Mononuclear cell (primary cell): Measurements from ENCODE around the gene TBC1D2B. TPM values are rescaled to one million over a fixed set of nuclear protein-coding genes. Genes with fewer than 3 reads are reported as not detected.
"Not testable (repeated sequence)": the region's sequence is repeated elsewhere in the genome, so short reads cannot be mapped to it uniquely, and the experiment has no call there.

Source experiments
- H3K27me3 ChIP-seq: 2 replicates; pipeline ENCODE4 v1.6.0; 2011; ENCODE audit warnings: low read length, control low read depth; ENCODE audit not compliant: insufficient read depth
- H3K4me1 ChIP-seq: 2 replicates; pipeline ENCODE4 v1.5.1; 2011; ENCODE audit warnings: mild to moderate bottlenecking, low read length, control low read depth; ENCODE audit not compliant: insufficient read depth
- H3K4me3 ChIP-seq: 2 replicates; pipeline ENCODE4 v1.5.1; 2011; ENCODE audit warnings: mild to moderate bottlenecking, low read length, moderate library complexity
- H3K9me3 ChIP-seq: 2 replicates; pipeline ENCODE4 v1.5.1; 2011; ENCODE audit warnings: low read depth, mild to moderate bottlenecking, control low read depth, low read length
- total RNA-seq: library from RNA; depleted of rRNA; stranded (reverse); fragments of >200 nt; gene quantifications from one replicate; pipeline ENCODE4 v1.2.3, GENCODE V29; 2012

TBC1D2B gene
- total RNA-seq, 1 donor, result 38.1 TPM

- Histone ChIP-seq H3K9me3 (no peaks in the 10 kb centered on the region), H3K4me3 (no peak overlapping the region), H3K4me1 (peaks cover 3% of the 10 kb centered on the region), H3K27me3 (no peaks in the 10 kb centered on the region)
These were observed 73.2 kb downstream of the TBC1D2B start for GRCh38 chr15:78004222-78004727.

GRCh38 chr15:78003539-78004008 lies 73.9 kb downstream of the TBC1D2B start:
- no peaks in the 10 kb centered on the region for H3K9me3 ChIP-seq

GRCh38 chr15:78002996-78003395 lies 74.5 kb downstream of the TBC1D2B start:
- H3K4me3 ChIP-seq, result no peak overlapping the region
- peaks cover 3% of the 10 kb centered on the region for H3K4me1 ChIP-seq
- no peaks in the 10 kb centered on the region for H3K9me3 ChIP-seq
- H3K27me3 ChIP-seq, result no peaks in the 10 kb centered on the region

More at GRCh38 chr15:78003539-78004008, 73.9 kb downstream of the TBC1D2B start:
- Histone ChIP-seq H3K27me3 (no peaks in the 10 kb centered on the region), H3K4me1 (peaks cover 3% of the 10 kb centered on the region), H3K4me3 (no peak overlapping the region)

GRCh38 chr15:78001656-78002055 lies 75.9 kb downstream of the TBC1D2B start:
- H3K9me3 ChIP-seq, result no peaks in the 10 kb centered on the region
- H3K4me3 ChIP-seq, result no peak overlapping the region
- H3K4me1 ChIP-seq, result peaks cover 3% of the 10 kb centered on the region
- H3K27me3 ChIP-seq, result no peaks in the 10 kb centered on the region

GRCh38 chr15:78000927-78001249 lies 76.6 kb downstream of the TBC1D2B start:
- Histone ChIP-seq H3K27me3 (no peaks in the 10 kb centered on the region), H3K9me3 (no peaks in the 10 kb centered on the region), H3K4me3 (no peak overlapping the region), H3K4me1 (no peaks in the 10 kb centered on the region)

- H3K4me3 ChIP-seq, result no peak overlapping the region
- H3K9me3 ChIP-seq, result no peaks in the 10 kb centered on the region
- H3K4me1 ChIP-seq, result no peaks in the 10 kb centered on the region
- no peaks in the 10 kb centered on the region for H3K27me3 ChIP-seq
These were observed 77.2 kb downstream of the TBC1D2B start for GRCh38 chr15:78000091-78000926.

- Histone ChIP-seq H3K27me3 (no peaks in the 10 kb centered on the region), H3K9me3 (no peaks in the 10 kb centered on the region), H3K4me3 (no peak overlapping the region), H3K4me1 (no peaks in the 10 kb centered on the region)
These were observed 78.0 kb downstream of the TBC1D2B start for GRCh38 chr15:77999486-77999885.

- Histone ChIP-seq H3K9me3 (no peaks in the 10 kb centered on the region), H3K27me3 (no peaks in the 10 kb centered on the region), H3K4me3 (no peak overlapping the region), H3K4me1 (peaks cover 5% of the 10 kb centered on the region)
These were observed 78.9 kb downstream of the TBC1D2B start for GRCh38 chr15:77998592-77998991.

- H3K4me3 ChIP-seq, H3K4me1 ChIP-seq, H3K27me3 ChIP-seq, H3K9me3 ChIP-seq: not testable (repeated sequence)
These were observed 79.6 kb downstream of the TBC1D2B start for GRCh38 chr15:77997761-77998554.

- not testable (repeated sequence) for H3K9me3 ChIP-seq, H3K4me1 ChIP-seq, H3K4me3 ChIP-seq, H3K27me3 ChIP-seq
These were observed 80.3 kb downstream of the TBC1D2B start for GRCh38 chr15:77997221-77997620.

- not testable (repeated sequence) for H3K27me3 ChIP-seq
These were observed 80.8 kb downstream of the TBC1D2B start for GRCh38 chr15:77996713-77997171.

GRCh38 chr15:77996226-77996625 lies 81.3 kb downstream of the TBC1D2B start:
- H3K9me3 ChIP-seq, H3K27me3 ChIP-seq, H3K4me3 ChIP-seq, H3K4me1 ChIP-seq: not testable (repeated sequence)

More at GRCh38 chr15:77996713-77997171, 80.8 kb downstream of the TBC1D2B start:
- H3K9me3 ChIP-seq, H3K4me1 ChIP-seq, H3K4me3 ChIP-seq: not testable (repeated sequence)

GRCh38 chr15:77995537-77995918 lies 82.0 kb downstream of the TBC1D2B start:
- H3K4me1 ChIP-seq, result peaks cover 10% of the 10 kb centered on the region
- not testable (repeated sequence) for H3K27me3 ChIP-seq, H3K4me3 ChIP-seq, H3K9me3 ChIP-seq

- H3K27me3 ChIP-seq, H3K4me3 ChIP-seq, H3K9me3 ChIP-seq: not testable (repeated sequence)
- peaks cover 15% of the 10 kb centered on the region for H3K4me1 ChIP-seq
These were observed 82.5 kb downstream of the TBC1D2B start for GRCh38 chr15:77994893-77995536.
